IPS DF 4.7 (cell line): ENCODE results near the gene RAMP1.
"Not testable (repeated sequence)": the region's sequence is repeated elsewhere in the genome, so short reads cannot be mapped to it uniquely, and the experiment has no call there.

Source experiments
- DNase-seq: peaks from one replicate; pipeline ENCODE4 v3.0.0-alpha.2; 2013; ENCODE audit warnings: low spot score; ENCODE audit errors: extremely low read depth

RAMP1 gene

GRCh38 chr2:237946423-237946822, 87.0 kb downstream of the RAMP1 start:
- no peak for DNase-seq

- DNase-seq, result not testable (repeated sequence)
Measured at GRCh38 chr2:237951354-237951753, 91.9 kb downstream of the RAMP1 start.

- no peak for DNase-seq
Measured at GRCh38 chr2:237951878-237952277, 92.5 kb downstream of the RAMP1 start.

- no peak for DNase-seq
Measured at GRCh38 chr2:237952851-237953250, 93.4 kb downstream of the RAMP1 start.

DNA sequence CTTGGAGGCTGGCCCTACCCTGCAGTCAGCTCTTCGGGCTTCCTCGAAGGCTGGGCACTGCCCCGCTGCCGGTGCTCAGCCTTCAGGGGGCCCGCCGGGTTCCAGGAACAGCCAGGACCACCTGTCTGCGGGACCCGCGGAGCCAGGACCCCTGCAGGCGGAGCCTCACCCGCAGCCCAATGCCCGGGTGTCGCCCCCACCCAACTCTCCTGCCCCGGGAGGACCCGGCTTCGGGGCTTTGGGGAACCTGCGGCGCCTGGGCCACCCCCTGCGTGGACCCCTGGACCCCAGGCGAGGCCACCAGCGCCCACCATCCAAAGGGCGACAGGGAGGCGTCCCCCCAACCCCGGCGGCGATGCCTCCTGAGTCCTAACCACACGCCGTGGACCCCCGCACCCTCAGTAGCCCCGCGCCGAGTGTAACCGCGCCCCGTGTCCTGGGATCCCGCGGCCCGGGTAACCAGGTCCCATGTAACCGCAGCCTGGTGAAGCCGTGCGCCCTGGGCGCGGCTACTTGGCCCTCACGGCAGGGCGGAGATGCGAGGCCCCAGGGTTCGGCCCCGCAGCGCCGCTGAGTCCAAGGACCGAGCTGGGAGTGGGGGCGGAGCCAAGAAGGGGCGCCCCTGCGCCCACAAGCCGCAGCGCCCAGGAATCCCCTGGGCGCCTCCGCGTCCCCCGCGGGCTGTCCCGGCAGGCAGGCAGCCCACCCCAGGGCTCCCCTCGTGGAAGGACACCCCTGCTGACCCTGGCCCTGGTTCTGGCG, 96.4 kb downstream of the RAMP1 start:
- DNase-seq, result no peak

GRCh38 chr2:237956402-237956736, 96.9 kb downstream of the RAMP1 start:
- DNase-seq, result no peak

GRCh38 chr2:237961637-237962036, 102.2 kb downstream of the RAMP1 start:
- no peak for DNase-seq
